Hepatocyte (in vitro differentiated cells): ENCODE data around the gene DLK2. TPM values are rescaled to one million over a fixed set of nuclear protein-coding genes. Genes with fewer than 3 reads are reported as not detected.

Experiments used
- microRNA-seq: library from miRNA; unstranded; fragments of <30 nt; microRNA quantifications from one replicate; pipeline ENCODE4, GENCODE V29; 2017
- polyA plus RNA-seq: library from polyadenylated mRNA; unstranded; fragments of >200 nt; fragmentation: Nextera tagmentation; extraction: Ambion mirVana; gene quantifications from 2 replicates; pipeline ENCODE4 v1.2.1, GENCODE V29; 2016
- small RNA-seq: library from RNA; depleted of rRNA; stranded (forward); fragments of <200 nt; gene quantifications from one replicate; pipeline ENCODE3, GENCODE V24; 2014
- total RNA-seq: library from RNA; depleted of rRNA; stranded (reverse); fragments of >200 nt; gene quantifications from 2 replicates; pipeline ENCODE4 v1.2.3, GENCODE V29; 2014

DLK2 gene
- total and polyA plus RNA-seq, 2 experiments from 2014 or later = 0.33 to 1.8 TPM

Small RNA genes lying within 50 kb of the gene (microRNA-seq; reads per million reads assigned to microRNA genes)
- gene MIR6780B = 4.5 reads per million, percentile 5 among the genes with 10 or more reads in this experiment

Small RNA genes lying within 50 kb of the gene (small RNA-seq; reads per million reads assigned to genes)
- gene MIR6780B (not detected), gene RNU6-1113P (not detected)

Other genes with a start within 250 kb of the DLK2 start
- gene DNPH1, start 226.1 kb downstream of the DLK2 start, total RNA-seq = 105 and 124 TPM in 2 replicates
- gene DNPH1, start 226.1 kb downstream of the DLK2 start, polyA plus RNA-seq = 136 and 153 TPM in 2 replicates
- gene TTBK1, start 212.1 kb downstream of the DLK2 start, total RNA-seq = 0.36 and 1.1 TPM in 2 replicates
- 0.34 and 0.52 TPM in 2 replicates for gene TTBK1, start 212.1 kb downstream of the DLK2 start, polyA plus RNA-seq
- 24.3 and 31.5 TPM in 2 replicates for gene SLC22A7, start 157.3 kb downstream of the DLK2 start, total RNA-seq
- 18.5 and 40.1 TPM in 2 replicates for gene SLC22A7, start 157.3 kb downstream of the DLK2 start, polyA plus RNA-seq
- 0.80 and 1.6 TPM in 2 replicates for gene CRIP3, start 146.7 kb downstream of the DLK2 start, total RNA-seq
- gene CRIP3, start 146.7 kb downstream of the DLK2 start, polyA plus RNA-seq = 1.0 and 1.5 TPM in 2 replicates
- 13.4 and 14.4 TPM in 2 replicates for gene ZNF318, start 85.9 kb downstream of the DLK2 start, total RNA-seq
- gene ZNF318, start 85.9 kb downstream of the DLK2 start, polyA plus RNA-seq = 6.4 and 6.9 TPM in 2 replicates
- 16.7 and 17.6 TPM in 2 replicates for gene ABCC10, start 28.0 kb downstream of the DLK2 start, total RNA-seq
- 33.3 and 41.3 TPM in 2 replicates for gene ABCC10, start 28.0 kb downstream of the DLK2 start, polyA plus RNA-seq
- 14.6 and 16.4 TPM in 2 replicates for gene TJAP1, start 22.0 kb upstream of the DLK2 start, total RNA-seq
- 10.3 and 13.8 TPM in 2 replicates for gene TJAP1, start 22.0 kb upstream of the DLK2 start, polyA plus RNA-seq
- 0.28 TPM in 1 of 2 replicates, not detected in the other for gene LRRC73, start 54.8 kb upstream of the DLK2 start, total RNA-seq
- 0.07 and 0.22 TPM in 2 replicates for gene LRRC73, start 54.8 kb upstream of the DLK2 start, polyA plus RNA-seq
- gene YIPF3, start 61.4 kb upstream of the DLK2 start, total RNA-seq = 179 and 198 TPM in 2 replicates
- 163 and 166 TPM in 2 replicates for gene YIPF3, start 61.4 kb upstream of the DLK2 start, polyA plus RNA-seq
- 26.1 and 37.7 TPM in 2 replicates for gene POLR1C, start 61.5 kb upstream of the DLK2 start, total RNA-seq
- gene POLR1C, start 61.5 kb upstream of the DLK2 start, polyA plus RNA-seq = 33.7 and 36.2 TPM in 2 replicates
- 21.4 and 23.4 TPM in 2 replicates for gene XPO5, start 120.5 kb upstream of the DLK2 start, total RNA-seq
- 12.0 and 16.2 TPM in 2 replicates for gene XPO5, start 120.5 kb upstream of the DLK2 start, polyA plus RNA-seq
- 7.4 and 8.9 TPM in 2 replicates for gene POLH, start 120.6 kb upstream of the DLK2 start, total RNA-seq
- 5.0 and 5.1 TPM in 2 replicates for gene POLH, start 120.6 kb upstream of the DLK2 start, polyA plus RNA-seq
- 42.9 and 59.5 TPM in 2 replicates for gene GTPBP2, start 173.7 kb upstream of the DLK2 start, total RNA-seq
- 21.9 and 28.7 TPM in 2 replicates for gene GTPBP2, start 173.7 kb upstream of the DLK2 start, polyA plus RNA-seq
- gene MAD2L1BP, start 180.3 kb upstream of the DLK2 start, total RNA-seq = 36.3 and 47.6 TPM in 2 replicates
- 32.1 and 43.8 TPM in 2 replicates for gene MAD2L1BP, start 180.3 kb upstream of the DLK2 start, polyA plus RNA-seq
- gene RSPH9, start 189.5 kb upstream of the DLK2 start, total RNA-seq = 0.08 and 0.73 TPM in 2 replicates
- gene RSPH9, start 189.5 kb upstream of the DLK2 start, polyA plus RNA-seq = 1.8 and 2.8 TPM in 2 replicates
- 46.1 and 53.1 TPM in 2 replicates for gene MRPS18A, start 232.2 kb upstream of the DLK2 start, total RNA-seq
- gene MRPS18A, start 232.2 kb upstream of the DLK2 start, polyA plus RNA-seq = 68.8 and 71.1 TPM in 2 replicates